ENCODE measurements around the gene DNAI1.

DNA sequence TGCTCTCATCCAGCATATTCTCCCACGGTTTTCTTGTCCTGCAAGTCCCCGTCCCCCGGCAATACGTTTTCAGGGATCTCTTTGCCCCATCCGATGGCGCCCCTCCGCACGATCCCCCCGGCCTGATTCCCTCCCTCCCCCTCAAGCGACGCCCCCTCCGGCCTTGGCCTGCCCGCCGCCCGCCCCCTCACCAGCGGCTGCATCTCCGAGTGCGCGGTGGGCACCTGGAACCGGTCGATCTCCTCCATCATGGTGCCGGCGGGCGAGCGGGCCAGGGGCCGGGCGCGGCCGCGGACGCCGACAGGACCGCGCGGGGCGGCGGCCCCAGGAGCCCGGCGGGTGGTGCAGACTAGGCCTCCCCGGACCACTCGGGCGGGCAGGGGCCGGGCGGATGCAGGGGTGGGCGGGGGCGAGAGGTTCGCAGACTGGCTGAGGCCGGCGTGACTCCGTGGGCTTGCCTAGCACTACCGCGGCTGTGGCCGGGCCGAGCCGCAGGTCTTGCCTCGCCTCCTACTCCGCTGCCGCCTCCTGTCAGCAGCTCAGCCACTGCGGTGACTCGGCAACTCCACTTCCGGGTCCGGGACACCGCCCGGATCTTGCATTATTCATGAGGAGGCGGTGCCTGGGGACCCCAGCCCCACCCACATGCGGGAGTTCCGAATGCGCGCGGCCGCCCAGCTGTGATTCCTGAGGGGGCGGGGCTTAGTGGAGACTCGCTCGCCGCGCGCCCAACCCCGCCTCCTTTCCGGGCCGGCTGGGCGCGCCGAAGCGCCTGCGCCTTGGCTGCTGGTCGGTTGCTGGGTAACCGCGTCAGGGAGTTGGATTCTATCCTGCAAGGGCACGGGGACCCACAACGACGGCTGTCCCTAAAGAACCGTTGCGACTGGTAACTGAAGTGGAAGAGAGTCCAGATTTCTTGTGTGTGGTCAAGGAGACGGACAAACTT is at the start of gene DNAI1, which contains the start of gene FAM219A:
- TF ChIP-seq EZH2 (IDR thresholded peaks at IDR 0.05; ENCODE audit: borderline replicate concordance, low read length) (no peak), CTCF (conservative IDR thresholded peaks at IDR 0.05 in 1 of 2, IDR thresholded peaks at IDR 0.05 in 1 of 2; ENCODE audit: extremely low read depth in 1 of 2, insufficient read depth in 1 of 2, low read depth in 1 of 2, low read length in 2 of 2) (no peak)
